ENCODE data around the gene GDF15. TPM values are rescaled to one million over a fixed set of nuclear protein-coding genes. Genes with fewer than 3 reads are reported as not detected.

The GDF15 gene
- total RNA-seq, 1 experiment from 2014 or later: 425 TPM

DNA sequence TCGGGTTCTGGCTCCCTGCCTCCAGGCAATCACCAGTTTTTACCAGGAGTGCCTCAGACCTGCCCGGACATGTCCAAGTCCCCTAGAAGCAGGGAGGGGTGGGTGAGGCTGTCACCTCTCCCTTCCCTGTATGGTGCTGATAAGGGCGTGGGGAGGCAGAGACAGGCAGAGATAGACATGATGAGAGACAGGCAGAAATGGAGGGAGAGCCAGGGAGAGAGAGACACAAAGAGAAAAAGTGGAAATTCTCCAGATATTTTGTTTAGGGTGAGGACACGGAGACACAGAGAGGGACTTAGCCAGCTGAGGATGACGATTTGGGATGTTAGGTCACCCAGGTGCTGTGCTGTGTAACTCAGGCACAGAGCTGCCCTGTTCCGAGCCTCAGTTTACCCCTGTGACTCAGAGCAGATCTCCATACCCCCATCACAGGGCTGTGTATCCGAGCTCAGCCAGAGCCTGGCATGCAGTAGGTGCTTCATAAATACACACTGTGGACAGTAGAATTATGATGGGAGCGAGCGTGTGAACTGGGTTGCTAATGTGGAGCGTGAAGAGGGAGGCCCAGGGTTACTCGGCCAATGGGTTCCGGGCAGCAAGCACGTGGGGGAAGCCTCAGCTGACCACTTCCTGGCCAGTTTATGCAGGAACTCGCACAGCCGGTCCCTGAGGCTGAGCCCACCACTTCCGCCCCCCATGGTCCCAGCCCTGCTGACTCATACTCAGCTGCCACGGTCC, 11.9 kb upstream of the GDF15 start:
- H3K9me2 ChIP-seq (ENCODE audit: insufficient read depth): no peaks in the 10 kb centered on the region
- peak; percentile 88 for ATAC-seq
- peaks cover 61 to 64% of the 10 kb centered on the region in 2 experiments for H3K4me1 ChIP-seq (ENCODE audit: control insufficient read depth in 1 of 2, insufficient read depth in 2 of 2, low read length in 2 of 2)
- H2AFZ ChIP-seq (ENCODE audit: low read depth, low read length, poor library complexity, severe bottlenecking): no peak overlapping the region
- intact Hi-C loops (cut with micrococcal nuclease): no loop called here
- H3K4me2 ChIP-seq (ENCODE audit: low read length): peak overlapping the region; percentile 68
- H4K20me1 ChIP-seq (ENCODE audit: insufficient read depth): no peaks in the 10 kb centered on the region
- H3K27me3 ChIP-seq (ENCODE audit: insufficient read depth, low read length): no peaks in the 10 kb centered on the region
- no peaks in the 10 kb centered on the region for H3K79me2 ChIP-seq (ENCODE audit: insufficient read depth, low read length)
- peak; percentile 94 for DNase-seq (ENCODE audit: low read depth, low spot score)
- H3K9ac ChIP-seq (ENCODE audit: low read length): peak overlapping the region; percentile 63
- H3K9me3 ChIP-seq (ENCODE audit: control insufficient read depth in 1 of 2, insufficient read depth in 1 of 2, low read depth in 1 of 2, low read length in 2 of 2): no peaks in the 10 kb centered on the region
- H3K4me3 ChIP-seq (replicated peaks in 1 of 2; ENCODE audit: low read depth in 1 of 2, low read length in 2 of 2): peak overlapping the region in 1 of 2 experiments; percentile 23; a peak in 3 of 4 replicates
- H3K36me3 ChIP-seq (ENCODE audit: control insufficient read depth in 1 of 2, insufficient read depth in 2 of 2, low read length in 2 of 2): no peaks in the 10 kb centered on the region
- H3K27ac ChIP-seq (ENCODE audit: low read depth, low read length): peak overlapping the region; percentile 92
- ChIA-PET POLR2A (interaction anchor here (0.6 to 4.3 kb wide), 7 partner anchors 9 to 100 kb away, joined by 3 to 32 read pairs (median 4); partner anchors contain the start of genes GDF15, IQCN and JUND), CTCF (interaction anchor here (0.9 to 1.5 kb wide), 3 partner anchors 12 to 35 kb away, joined by 3 to 4 read pairs (median 3); partner anchors contain the start of gene GDF15), RAD21 (ENCODE audit: low non-redundant PET in 1 of 2, low total read pairs in 2 of 2, uncharacterized antibody in 2 of 2, unreplicated experiment in 2 of 2) (no interaction called here)
- BruUV-seq (replicated peaks): TSS peak; percentile 92
- TF ChIP-seq CBX3 (IDR thresholded peaks at IDR 0.05; ENCODE audit: low read depth) (peak; percentile 78; the same call in 1 of the 2 replicates), POLR2AphosphoS5 (IDR thresholded peaks at IDR 0.05; ENCODE audit: low read depth, low read length) (peak; percentile 69), POLR2A (IDR thresholded peaks at IDR 0.05; ENCODE audit: borderline replicate concordance, extremely low read depth, insufficient read depth, insufficient read length) (no peak), ZNF274 (IDR thresholded peaks at IDR 0.05; ENCODE audit: low read depth, low read length) (no peak), ZFX (IDR thresholded peaks at IDR 0.05) (no peak), YY1 (IDR thresholded peaks at IDR 0.05; ENCODE audit: extremely low read depth, insufficient replicate concordance, low read depth, low read length) (peak; percentile 64), JUND (IDR thresholded peaks at IDR 0.05) (peak; percentile 91), SRF (IDR thresholded peaks at IDR 0.05; ENCODE audit: low read depth) (no peak), ELF1 (IDR thresholded peaks at IDR 0.05; ENCODE audit: borderline replicate concordance, low read depth) (no peak; the same call in 1 of the 2 replicates), EGR1 (IDR thresholded peaks at IDR 0.05; ENCODE audit: low read depth) (peak; percentile 78), EZH2 (IDR thresholded peaks at IDR 0.05) (no peak), CEBPB (IDR thresholded peaks at IDR 0.05; ENCODE audit: low read depth) (no peak), TCF7L2 (IDR thresholded peaks at IDR 0.05; ENCODE audit: borderline replicate concordance, extremely low read depth, insufficient read depth, insufficient read length) (peak; percentile 78), SP1 (IDR thresholded peaks at IDR 0.05; ENCODE audit: low read depth) (peak; percentile 95), SIN3A (IDR thresholded peaks at IDR 0.05; ENCODE audit: low read depth) (peak; percentile 79; the same call in 1 of the 2 replicates), FOSL1 (IDR thresholded peaks at IDR 0.05; ENCODE audit: low read depth) (peak; percentile 72), ATF3 (IDR thresholded peaks at IDR 0.05) (no peak), RAD21 (IDR thresholded peaks at IDR 0.05; ENCODE audit: low read depth) (no peak)
- TF ChIP-seq, protein P1, sequence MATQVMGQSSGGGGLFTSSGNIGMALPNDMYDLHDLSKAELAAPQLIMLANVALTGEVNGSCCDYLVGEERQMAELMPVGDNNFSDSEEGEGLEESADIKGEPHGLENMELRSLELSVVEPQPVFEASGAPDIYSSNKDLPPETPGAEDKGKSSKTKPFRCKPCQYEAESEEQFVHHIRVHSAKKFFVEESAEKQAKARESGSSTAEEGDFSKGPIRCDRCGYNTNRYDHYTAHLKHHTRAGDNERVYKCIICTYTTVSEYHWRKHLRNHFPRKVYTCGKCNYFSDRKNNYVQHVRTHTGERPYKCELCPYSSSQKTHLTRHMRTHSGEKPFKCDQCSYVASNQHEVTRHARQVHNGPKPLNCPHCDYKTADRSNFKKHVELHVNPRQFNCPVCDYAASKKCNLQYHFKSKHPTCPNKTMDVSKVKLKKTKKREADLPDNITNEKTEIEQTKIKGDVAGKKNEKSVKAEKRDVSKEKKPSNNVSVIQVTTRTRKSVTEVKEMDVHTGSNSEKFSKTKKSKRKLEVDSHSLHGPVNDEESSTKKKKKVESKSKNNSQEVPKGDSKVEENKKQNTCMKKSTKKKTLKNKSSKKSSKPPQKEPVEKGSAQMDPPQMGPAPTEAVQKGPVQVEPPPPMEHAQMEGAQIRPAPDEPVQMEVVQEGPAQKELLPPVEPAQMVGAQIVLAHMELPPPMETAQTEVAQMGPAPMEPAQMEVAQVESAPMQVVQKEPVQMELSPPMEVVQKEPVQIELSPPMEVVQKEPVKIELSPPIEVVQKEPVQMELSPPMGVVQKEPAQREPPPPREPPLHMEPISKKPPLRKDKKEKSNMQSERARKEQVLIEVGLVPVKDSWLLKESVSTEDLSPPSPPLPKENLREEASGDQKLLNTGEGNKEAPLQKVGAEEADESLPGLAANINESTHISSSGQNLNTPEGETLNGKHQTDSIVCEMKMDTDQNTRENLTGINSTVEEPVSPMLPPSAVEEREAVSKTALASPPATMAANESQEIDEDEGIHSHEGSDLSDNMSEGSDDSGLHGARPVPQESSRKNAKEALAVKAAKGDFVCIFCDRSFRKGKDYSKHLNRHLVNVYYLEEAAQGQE (IDR thresholded peaks at IDR 0.05; ENCODE audit: low read depth): no peak
- TF ChIP-seq, protein P2, sequence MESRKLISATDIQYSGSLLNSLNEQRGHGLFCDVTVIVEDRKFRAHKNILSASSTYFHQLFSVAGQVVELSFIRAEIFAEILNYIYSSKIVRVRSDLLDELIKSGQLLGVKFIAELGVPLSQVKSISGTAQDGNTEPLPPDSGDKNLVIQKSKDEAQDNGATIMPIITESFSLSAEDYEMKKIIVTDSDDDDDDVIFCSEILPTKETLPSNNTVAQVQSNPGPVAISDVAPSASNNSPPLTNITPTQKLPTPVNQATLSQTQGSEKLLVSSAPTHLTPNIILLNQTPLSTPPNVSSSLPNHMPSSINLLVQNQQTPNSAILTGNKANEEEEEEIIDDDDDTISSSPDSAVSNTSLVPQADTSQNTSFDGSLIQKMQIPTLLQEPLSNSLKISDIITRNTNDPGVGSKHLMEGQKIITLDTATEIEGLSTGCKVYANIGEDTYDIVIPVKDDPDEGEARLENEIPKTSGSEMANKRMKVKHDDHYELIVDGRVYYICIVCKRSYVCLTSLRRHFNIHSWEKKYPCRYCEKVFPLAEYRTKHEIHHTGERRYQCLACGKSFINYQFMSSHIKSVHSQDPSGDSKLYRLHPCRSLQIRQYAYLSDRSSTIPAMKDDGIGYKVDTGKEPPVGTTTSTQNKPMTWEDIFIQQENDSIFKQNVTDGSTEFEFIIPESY (IDR thresholded peaks at IDR 0.05; ENCODE audit: extremely low read depth, insufficient replicate concordance, low read length): peak; percentile 22

Measured in HCT116 (cell line).